ENCODE data around the gene ALG11. TPM values are rescaled to one million over a fixed set of nuclear protein-coding genes. Genes with fewer than 3 reads are reported as not detected.
"Not testable (repeated sequence)": the region's sequence is repeated elsewhere in the genome, so short reads cannot be mapped to it uniquely, and the experiment has no call there.

Gene ALG11
- total RNA-seq, 1 donor from 2014 or later, result 57.7 TPM

DNA sequence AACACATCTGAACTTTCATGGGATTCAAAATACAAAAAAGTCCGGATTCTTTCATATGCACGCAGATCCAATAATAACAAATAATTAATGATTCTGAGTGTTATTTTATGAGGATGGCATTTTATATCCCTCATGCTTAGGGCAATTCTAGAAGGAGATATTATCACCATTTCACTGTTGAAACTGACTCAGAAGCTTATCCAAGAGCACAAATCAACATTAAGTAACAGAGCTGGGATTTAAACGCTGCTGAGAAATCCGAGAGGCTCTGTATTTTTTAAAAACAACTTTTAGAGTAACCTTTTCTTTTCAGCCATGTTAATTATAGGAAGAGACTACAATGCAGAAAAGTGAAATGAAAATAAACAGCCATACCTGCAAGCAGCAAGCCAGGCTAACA is 31.3 kb upstream of the ALG11 start:
- Mint-ChIP-seq H3K4me3 (ENCODE audit: unreplicated experiment) (peak overlapping the region; percentile 6), H3K4me1 (ENCODE audit: low read depth, unreplicated experiment) (peaks cover 15% of the 10 kb centered on the region), H3K27me3 (ENCODE audit: low read depth, unreplicated experiment) (no peaks in the 10 kb centered on the region), H3K27ac (ENCODE audit: unreplicated experiment) (peak overlapping the region; percentile 54), H3K9me3 (ENCODE audit: unreplicated experiment) (peaks cover 12% of the 10 kb centered on the region), H3K36me3 (ENCODE audit: low read depth, unreplicated experiment) (peaks cover 2% of the 10 kb centered on the region)
- H3K27ac ChIP-seq (ENCODE audit: low read depth, low read length), result no peak overlapping the region
- FAIRE-seq (no peak), DNase-seq (ENCODE audit: low read depth) (no peak)
- H4K20me1 ChIP-seq (ENCODE audit: insufficient read depth, low read length), result no peaks in the 10 kb centered on the region
- no peaks in the 10 kb centered on the region for H3K27me3 ChIP-seq (ENCODE audit: insufficient read depth, low read length)
- no peak overlapping the region for H2AFZ ChIP-seq (ENCODE audit: low read depth, low read length)
- H3K4me1 ChIP-seq (ENCODE audit: insufficient read depth, low read length), result peaks cover 4% of the 10 kb centered on the region
- no peak overlapping the region for H3K4me2 ChIP-seq (ENCODE audit: low read length)
- H3K9ac ChIP-seq (ENCODE audit: low read length), result no peak overlapping the region
- no peaks in the 10 kb centered on the region for H3K9me3 ChIP-seq (ENCODE audit: insufficient read depth, low read depth, low read length)
- H3K79me2 ChIP-seq (ENCODE audit: insufficient read depth, low read length), result no peaks in the 10 kb centered on the region
- H3K36me3 ChIP-seq (ENCODE audit: insufficient read depth, low read length), result no peaks in the 10 kb centered on the region
- H3K4me3 ChIP-seq (ENCODE audit: insufficient read depth, low read depth, low read length), result no peak overlapping the region
- TF ChIP-seq, protein P1, sequence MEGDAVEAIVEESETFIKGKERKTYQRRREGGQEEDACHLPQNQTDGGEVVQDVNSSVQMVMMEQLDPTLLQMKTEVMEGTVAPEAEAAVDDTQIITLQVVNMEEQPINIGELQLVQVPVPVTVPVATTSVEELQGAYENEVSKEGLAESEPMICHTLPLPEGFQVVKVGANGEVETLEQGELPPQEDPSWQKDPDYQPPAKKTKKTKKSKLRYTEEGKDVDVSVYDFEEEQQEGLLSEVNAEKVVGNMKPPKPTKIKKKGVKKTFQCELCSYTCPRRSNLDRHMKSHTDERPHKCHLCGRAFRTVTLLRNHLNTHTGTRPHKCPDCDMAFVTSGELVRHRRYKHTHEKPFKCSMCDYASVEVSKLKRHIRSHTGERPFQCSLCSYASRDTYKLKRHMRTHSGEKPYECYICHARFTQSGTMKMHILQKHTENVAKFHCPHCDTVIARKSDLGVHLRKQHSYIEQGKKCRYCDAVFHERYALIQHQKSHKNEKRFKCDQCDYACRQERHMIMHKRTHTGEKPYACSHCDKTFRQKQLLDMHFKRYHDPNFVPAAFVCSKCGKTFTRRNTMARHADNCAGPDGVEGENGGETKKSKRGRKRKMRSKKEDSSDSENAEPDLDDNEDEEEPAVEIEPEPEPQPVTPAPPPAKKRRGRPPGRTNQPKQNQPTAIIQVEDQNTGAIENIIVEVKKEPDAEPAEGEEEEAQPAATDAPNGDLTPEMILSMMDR (IDR thresholded peaks at IDR 0.05; ENCODE audit: insufficient read depth, low read depth, low read length), result no peak
- no peak for TF ChIP-seq EZH2 (IDR thresholded peaks at IDR 0.05; ENCODE audit: insufficient read depth, low read length)

DNA sequence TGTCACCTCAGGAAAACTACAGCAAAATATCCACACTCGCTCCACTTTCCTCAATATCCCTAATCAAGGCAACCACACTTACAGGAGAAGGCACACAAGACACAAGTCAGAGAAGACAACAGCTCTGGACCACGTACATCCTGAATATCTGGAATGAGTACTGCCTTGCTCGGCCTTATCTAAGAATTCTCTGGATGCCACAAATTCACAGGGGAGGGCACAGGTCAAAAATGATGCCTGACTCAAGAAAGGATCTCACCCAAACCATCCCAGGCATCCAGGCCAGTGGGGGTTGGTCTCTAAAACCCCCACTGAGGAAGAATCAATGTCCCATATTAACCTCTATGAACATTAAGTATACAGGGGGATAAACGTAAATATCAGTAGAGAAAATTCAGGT is 30.8 kb upstream of the ALG11 start:
- H3K4me2 ChIP-seq (ENCODE audit: low read length), result no peak overlapping the region

DNA sequence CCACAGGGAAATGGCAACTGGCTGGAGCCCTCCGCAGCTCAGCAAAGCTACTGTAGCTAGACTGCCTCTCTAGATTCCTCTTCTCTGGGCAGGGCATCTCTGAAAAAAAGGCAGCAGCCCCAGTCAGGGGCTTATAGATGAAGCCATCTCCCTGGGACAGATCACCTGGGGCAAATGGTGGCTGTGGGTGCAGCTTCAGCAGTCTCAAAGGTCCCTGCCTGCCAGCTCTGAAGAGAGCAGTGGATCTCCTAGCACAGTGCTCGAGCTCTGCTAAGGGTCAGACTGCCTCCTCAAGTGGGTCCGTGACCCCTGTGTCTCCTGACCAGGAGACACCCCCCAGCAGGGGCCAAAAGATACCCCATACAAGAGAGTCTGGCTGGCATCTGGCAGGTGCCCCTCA is 28.9 kb upstream of the ALG11 start:
- not testable (repeated sequence) for H3K9me3 ChIP-seq (ENCODE audit: insufficient read depth, low read depth, low read length); H3K4me3 Mint-ChIP-seq (ENCODE audit: unreplicated experiment); H4K20me1 ChIP-seq (ENCODE audit: insufficient read depth, low read length); H3K36me3 ChIP-seq (ENCODE audit: insufficient read depth, low read length); DNase-seq (ENCODE audit: low read depth); H3K4me3 ChIP-seq (ENCODE audit: insufficient read depth, low read depth, low read length); H3K27ac Mint-ChIP-seq (ENCODE audit: unreplicated experiment); H3K27ac ChIP-seq (ENCODE audit: low read depth, low read length); H3K27me3 ChIP-seq (ENCODE audit: insufficient read depth, low read length); H3K36me3 Mint-ChIP-seq (ENCODE audit: low read depth, unreplicated experiment); H3K79me2 ChIP-seq (ENCODE audit: insufficient read depth, low read length); H3K27me3 Mint-ChIP-seq (ENCODE audit: low read depth, unreplicated experiment); H3K4me2 ChIP-seq (ENCODE audit: low read length); H2AFZ ChIP-seq (ENCODE audit: low read depth, low read length); FAIRE-seq; H3K9ac ChIP-seq (ENCODE audit: low read length); H3K4me1 ChIP-seq (ENCODE audit: insufficient read depth, low read length)
- peaks cover 23% of the 10 kb centered on the region for H3K9me3 Mint-ChIP-seq (ENCODE audit: unreplicated experiment)
- H3K4me1 Mint-ChIP-seq (ENCODE audit: low read depth, unreplicated experiment), result peaks cover 15% of the 10 kb centered on the region

More for the DNA sequence above, 30.8 kb upstream of the ALG11 start:
- Histone ChIP-seq H3K9me3 (ENCODE audit: insufficient read depth, low read depth, low read length) (no peaks in the 10 kb centered on the region), H3K27me3 (ENCODE audit: insufficient read depth, low read length) (no peaks in the 10 kb centered on the region), H3K9ac (ENCODE audit: low read length) (no peak overlapping the region), H2AFZ (ENCODE audit: low read depth, low read length) (no peak overlapping the region), H4K20me1 (ENCODE audit: insufficient read depth, low read length) (no peaks in the 10 kb centered on the region), H3K36me3 (ENCODE audit: insufficient read depth, low read length) (no peaks in the 10 kb centered on the region), H3K4me3 (ENCODE audit: insufficient read depth, low read depth, low read length) (no peak overlapping the region), H3K27ac (ENCODE audit: low read depth, low read length) (no peak overlapping the region), H3K79me2 (ENCODE audit: insufficient read depth, low read length) (no peaks in the 10 kb centered on the region), H3K4me1 (ENCODE audit: insufficient read depth, low read length) (peaks cover 4% of the 10 kb centered on the region)
- Mint-ChIP-seq H3K27me3 (ENCODE audit: low read depth, unreplicated experiment) (no peaks in the 10 kb centered on the region), H3K9me3 (ENCODE audit: unreplicated experiment) (peaks cover 12% of the 10 kb centered on the region), H3K27ac (ENCODE audit: unreplicated experiment) (peak overlapping the region; percentile 56), H3K36me3 (ENCODE audit: low read depth, unreplicated experiment) (peaks cover 2% of the 10 kb centered on the region), H3K4me3 (ENCODE audit: unreplicated experiment) (no peak overlapping the region), H3K4me1 (ENCODE audit: low read depth, unreplicated experiment) (peaks cover 15% of the 10 kb centered on the region)
- DNase-seq (ENCODE audit: low read depth), result peak; percentile 10
- FAIRE-seq, result no peak
- TF ChIP-seq EZH2 (IDR thresholded peaks at IDR 0.05; ENCODE audit: insufficient read depth, low read length), result no peak
- TF ChIP-seq, protein P1 (IDR thresholded peaks at IDR 0.05; ENCODE audit: insufficient read depth, low read depth, low read length), result no peak

DNA sequence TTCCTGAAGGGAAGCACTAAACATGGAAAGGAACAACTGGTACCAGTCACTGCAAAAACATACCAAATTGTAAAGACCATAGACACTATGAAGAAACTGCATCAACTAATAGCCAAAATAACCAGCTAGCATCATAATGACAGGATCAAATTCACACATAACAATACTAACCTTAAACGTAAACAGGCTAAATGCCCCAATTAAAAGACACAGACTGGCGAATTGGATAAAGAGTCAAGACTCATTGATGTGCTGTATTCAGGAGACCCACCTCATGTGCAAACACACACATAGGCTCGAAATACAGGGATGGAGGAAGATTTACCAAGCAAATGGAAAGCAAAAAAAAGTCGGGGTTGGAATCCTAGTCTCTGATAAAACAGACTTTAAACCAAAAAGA is 27.3 kb upstream of the ALG11 start:
- H3K27ac Mint-ChIP-seq (ENCODE audit: unreplicated experiment); FAIRE-seq; DNase-seq (ENCODE audit: low read depth); H4K20me1 ChIP-seq (ENCODE audit: insufficient read depth, low read length); H3K9me3 ChIP-seq (ENCODE audit: insufficient read depth, low read depth, low read length); H3K36me3 ChIP-seq (ENCODE audit: insufficient read depth, low read length); H3K4me1 ChIP-seq (ENCODE audit: insufficient read depth, low read length); H3K27ac ChIP-seq (ENCODE audit: low read depth, low read length); H3K79me2 ChIP-seq (ENCODE audit: insufficient read depth, low read length); H3K4me3 ChIP-seq (ENCODE audit: insufficient read depth, low read depth, low read length); H3K27me3 Mint-ChIP-seq (ENCODE audit: low read depth, unreplicated experiment); H3K36me3 Mint-ChIP-seq (ENCODE audit: low read depth, unreplicated experiment); H3K9ac ChIP-seq (ENCODE audit: low read length); H3K4me3 Mint-ChIP-seq (ENCODE audit: unreplicated experiment); H2AFZ ChIP-seq (ENCODE audit: low read depth, low read length); H3K27me3 ChIP-seq (ENCODE audit: insufficient read depth, low read length); H3K4me2 ChIP-seq (ENCODE audit: low read length): not testable (repeated sequence)
- Mint-ChIP-seq H3K9me3 (ENCODE audit: unreplicated experiment) (peaks cover 23% of the 10 kb centered on the region), H3K4me1 (ENCODE audit: low read depth, unreplicated experiment) (peaks cover 15% of the 10 kb centered on the region)
